H9 (cell line): ENCODE results near the gene SIGMAR1. TPM values are rescaled to one million over a fixed set of nuclear protein-coding genes. Genes with fewer than 3 reads are reported as not detected.

Experiments
- DNase-seq: peaks from one replicate; pipeline ENCODE4 v3.0.0-alpha.2; 2017
- H2AFZ ChIP-seq: one replicate; pipeline ENCODE4 v1.6.1; 2013; ENCODE audit warnings: mild to moderate bottlenecking, low read length, control low read depth, moderate library complexity
- H2AK5ac ChIP-seq: 2 replicates; pipeline ENCODE4 v1.6.1; 2013; ENCODE audit warnings: low read length, control low read depth, mixed read lengths; ENCODE audit not compliant: insufficient read length
- H2BK120ac ChIP-seq: one replicate; pipeline ENCODE4 v1.6.1; 2013; ENCODE audit warnings: low read depth, mild to moderate bottlenecking, low read length, control low read depth, inconsistent platforms; ENCODE audit not compliant: poor library complexity, severe bottlenecking
- H2BK12ac ChIP-seq: 2 replicates; pipeline ENCODE4 v1.6.1; 2013; ENCODE audit warnings: low read length, control low read depth, mixed read lengths, low read depth; ENCODE audit not compliant: insufficient read length
- H2BK15ac ChIP-seq: 2 replicates; pipeline ENCODE4 v1.6.1; 2013; ENCODE audit warnings: low read depth, low read length, control low read depth
- H2BK20ac ChIP-seq: one replicate; pipeline ENCODE4 v1.6.1; 2013; ENCODE audit warnings: low read depth, mild to moderate bottlenecking, low read length, control low read depth, inconsistent platforms; ENCODE audit not compliant: poor library complexity, severe bottlenecking
- H2BK5ac ChIP-seq: 2 replicates; pipeline ENCODE4 v1.6.1; 2013; ENCODE audit warnings: low read length, control low read depth, mixed read lengths; ENCODE audit not compliant: insufficient read length
- H3K14ac ChIP-seq: 2 replicates; pipeline ENCODE4 v1.6.1; 2013; ENCODE audit warnings: low read length, control low read depth; ENCODE audit not compliant: insufficient read depth
- H3K18ac ChIP-seq: 2 replicates; pipeline ENCODE4 v1.6.1; 2013; ENCODE audit warnings: low read depth, mild to moderate bottlenecking, mixed read lengths, low read length, control low read depth; ENCODE audit not compliant: insufficient read length
- H3K23ac ChIP-seq: 2 replicates; pipeline ENCODE4 v1.6.1; 2013; ENCODE audit warnings: low read length, control low read depth, mixed read lengths, low read depth; ENCODE audit not compliant: insufficient read length
- H3K23me2 ChIP-seq: 2 replicates; pipeline ENCODE4 v1.6.1; 2013; ENCODE audit warnings: low read depth, mild to moderate bottlenecking, mixed read lengths, low read length, control low read depth; ENCODE audit not compliant: insufficient read length, poor library complexity, severe bottlenecking
- H3K27ac ChIP-seq: 2 replicates; pipeline ENCODE4 v1.5.1; 2013; ENCODE audit warnings: low read length, control low read depth, mixed read lengths, low read depth; ENCODE audit not compliant: insufficient read length
- H3K27me3 ChIP-seq: 2 replicates; pipeline ENCODE4 v1.6.1; 2013; ENCODE audit warnings: low read length, control low read depth, inconsistent platforms; ENCODE audit not compliant: insufficient read depth
- H3K4ac ChIP-seq: 2 replicates; pipeline ENCODE4 v1.6.1; 2013; ENCODE audit warnings: low read depth, mild to moderate bottlenecking, control low read depth, inconsistent platforms, low read length, moderate library complexity
- H3K4me1 ChIP-seq: 2 replicates; pipeline ENCODE4 v1.6.1; 2013; ENCODE audit warnings: low read length, control low read depth, inconsistent platforms; ENCODE audit not compliant: insufficient read depth
- H3K4me2 ChIP-seq: 2 replicates; pipeline ENCODE4 v1.6.1; 2013; ENCODE audit warnings: low read length, control low read depth, mixed read lengths; ENCODE audit not compliant: insufficient read length, insufficient read depth
- H3K56ac ChIP-seq: 2 replicates; pipeline ENCODE4 v1.6.1; 2013; ENCODE audit warnings: low read depth, mild to moderate bottlenecking, mixed read lengths, low read length, control low read depth; ENCODE audit not compliant: insufficient read length
- H3K79me1 ChIP-seq: 2 replicates; pipeline ENCODE4 v1.6.1; 2013; ENCODE audit warnings: low read depth, mild to moderate bottlenecking, moderate library complexity, low read length, control low read depth, inconsistent platforms; ENCODE audit not compliant: insufficient read depth, poor library complexity, severe bottlenecking
- H3K79me2 ChIP-seq: 2 replicates; pipeline ENCODE4 v1.6.1; 2013; ENCODE audit warnings: low read length, control low read depth, inconsistent platforms; ENCODE audit not compliant: insufficient read depth
- H3K9ac ChIP-seq: 2 replicates; pipeline ENCODE4 v1.6.1; 2013; ENCODE audit warnings: low read length, control low read depth, mixed read lengths; ENCODE audit not compliant: insufficient read length; ENCODE audit errors: extremely low read depth
- H3K9me3 ChIP-seq: one replicate; pipeline ENCODE4 v1.6.1; 2013; ENCODE audit warnings: low read depth, low read length, inconsistent platforms; ENCODE audit not compliant: control insufficient read depth
- H3T11ph ChIP-seq: one replicate; pipeline ENCODE4 v1.6.1; 2013; ENCODE audit warnings: mild to moderate bottlenecking, low read length, control low read depth, inconsistent platforms
- H4K20me1 ChIP-seq: one replicate; pipeline ENCODE4 v1.6.1; 2013; ENCODE audit not compliant: control insufficient read depth, insufficient read length, insufficient read depth
- H4K5ac ChIP-seq: 2 replicates; pipeline ENCODE4 v1.6.1; 2013; ENCODE audit warnings: low read depth, mild to moderate bottlenecking, mixed read lengths, low read length, control low read depth; ENCODE audit not compliant: insufficient read length
- H4K8ac ChIP-seq: replicated peaks from 2 replicates; pipeline ENCODE4 v1.6.1; 2013; ENCODE audit warnings: low read length, control low read depth, mixed read lengths, low read depth; ENCODE audit not compliant: insufficient read length
- H4K91ac ChIP-seq: 2 replicates; pipeline ENCODE4 v1.6.1; 2013; ENCODE audit warnings: low read depth, mild to moderate bottlenecking, moderate library complexity, mixed read lengths, low read length, control low read depth; ENCODE audit not compliant: insufficient read length
- H3K27ac Mint-ChIP-seq, 3 experiments: 2 replicates in 2 of 3; 3 replicates in 1 of 3; pipeline ENCODE4 v1.8.0; 2020 to 2021; ENCODE audit warnings: mixed read lengths in 3 of 3, mild to moderate bottlenecking in 1 of 3, moderate library complexity in 1 of 3
- H3K27me3 Mint-ChIP-seq: 2 replicates; pipeline ENCODE4 v1.8.0; 2021; ENCODE audit warnings: low read depth, mild to moderate bottlenecking, moderate library complexity, mixed read lengths
- H3K36me3 Mint-ChIP-seq, 3 experiments: 2 replicates in 2 of 3; 3 replicates in 1 of 3; pipeline ENCODE4 v1.8.0; 2020 to 2021; ENCODE audit warnings: low read depth in 3 of 3, mixed read lengths in 3 of 3; ENCODE audit not compliant: insufficient read depth in 1 of 3
- H3K4me1 Mint-ChIP-seq, 2 experiments: 2 replicates each; pipeline ENCODE4 v1.8.0; 2020; ENCODE audit warnings: mixed read lengths in 2 of 2
- H3K4me3 Mint-ChIP-seq, 2 experiments: 2 replicates in 1 of 2; 3 replicates in 1 of 2; pipeline ENCODE4 v1.8.0; 2020 to 2021; ENCODE audit warnings: mild to moderate bottlenecking in 2 of 2, mixed read lengths in 2 of 2, moderate library complexity in 1 of 2
- H3K9me3 Mint-ChIP-seq, 2 experiments: 2 replicates in 1 of 2; 3 replicates in 1 of 2; pipeline ENCODE4 v1.8.0; 2020; ENCODE audit warnings: mild to moderate bottlenecking in 2 of 2, mixed read lengths in 2 of 2, moderate library complexity in 1 of 2
- WGBS: extraction: QIAGEN DNeasy Blood & Tissue Kit; methylation state at CpG from one replicate; pipeline ENCODE4 v1.1.7; 2013; ENCODE audit warnings: missing lambda C conversion rate, low lambda C conversion rate, mixed read lengths; ENCODE audit not compliant: insufficient read length; ENCODE audit errors: extremely low coverage; 5-methylcytosine and 5-hydroxymethylcytosine counted together
- total RNA-seq: library from RNA; stranded (reverse); gene quantifications from 2 replicates; pipeline ENCODE4 v1.2.1, GENCODE V29; 2021
- TF ChIP-seq, protein P1 (sequence below): fragments of 200-600 bp; sonication (generic); conservative IDR thresholded peaks from 3 replicates; pipeline ENCODE4 v1.8.0; 2021; ENCODE audit warnings: antibody characterized with exemption, mild to moderate bottlenecking

The SIGMAR1 gene
- total RNA-seq, 1 experiment from 2014 or later, result 68.3 TPM

DNA sequence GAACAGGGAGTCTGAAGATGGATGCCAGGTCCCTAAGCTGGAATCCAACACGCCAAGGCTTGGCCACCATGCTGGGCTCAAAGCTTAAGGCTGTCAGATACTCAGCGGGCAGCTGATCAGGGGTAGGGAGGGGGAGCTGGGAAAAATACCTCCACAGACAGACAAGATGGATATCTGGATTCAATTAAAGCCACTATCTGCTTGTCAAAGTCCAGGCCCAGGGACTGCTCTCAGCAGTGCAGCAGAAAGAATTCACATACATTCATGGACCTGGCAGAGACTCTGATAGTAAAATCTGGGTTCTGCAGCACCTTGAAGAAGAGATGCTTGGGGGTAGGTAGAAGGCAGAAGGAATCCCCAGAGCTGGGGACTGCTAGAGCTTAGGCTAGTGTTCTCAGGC lies 22.5 kb downstream of the SIGMAR1 start:
- Histone ChIP-seq H2BK12ac (no peak overlapping the region), H4K5ac (no peak overlapping the region), H3K23ac (no peak overlapping the region), H3K14ac (no peak overlapping the region), H3K18ac (no peak overlapping the region), H4K91ac (no peak overlapping the region), H3K56ac (no peak overlapping the region), H3K4me2 (no peak overlapping the region), H2AK5ac (no peak overlapping the region), H2BK5ac (no peak overlapping the region), H3T11ph (no peak overlapping the region), H3K4me1 (peaks cover 3% of the 10 kb centered on the region; the same call in 1 of the 2 replicates), H3K27me3 (no peaks in the 10 kb centered on the region), H3K9me3 (no peaks in the 10 kb centered on the region), H3K23me2 (peaks cover 18% of the 10 kb centered on the region), H3K79me2 (no peaks in the 10 kb centered on the region), H3K79me1 (no peaks in the 10 kb centered on the region), H4K8ac (no peak overlapping the region), H4K20me1 (no peaks in the 10 kb centered on the region), H2AFZ (no peak overlapping the region), H3K9ac (no peak overlapping the region), H2BK20ac (no peak overlapping the region), H3K4ac (no peak overlapping the region), H2BK15ac (no peak overlapping the region), H2BK120ac (no peak overlapping the region), H3K27ac (no peak overlapping the region)
- Mint-ChIP-seq H3K9me3 (no peaks in the 10 kb centered on the region), H3K27me3 (peaks cover 2% of the 10 kb centered on the region), H3K36me3 (0 out of 7 replicates have a peak, but pooled peaks cover 0 to 1% (median 0%) of the 10 kb centered on the region in 3 experiments), H3K27ac (no peak overlapping the region), H3K4me1 (peaks cover 15 to 27% of the 10 kb centered on the region in 2 experiments), H3K4me3 (no peak overlapping the region)
- WGBS, result no CpG with 5 or more reads among the region's 2 CpGs
- TF ChIP-seq, protein P1, sequence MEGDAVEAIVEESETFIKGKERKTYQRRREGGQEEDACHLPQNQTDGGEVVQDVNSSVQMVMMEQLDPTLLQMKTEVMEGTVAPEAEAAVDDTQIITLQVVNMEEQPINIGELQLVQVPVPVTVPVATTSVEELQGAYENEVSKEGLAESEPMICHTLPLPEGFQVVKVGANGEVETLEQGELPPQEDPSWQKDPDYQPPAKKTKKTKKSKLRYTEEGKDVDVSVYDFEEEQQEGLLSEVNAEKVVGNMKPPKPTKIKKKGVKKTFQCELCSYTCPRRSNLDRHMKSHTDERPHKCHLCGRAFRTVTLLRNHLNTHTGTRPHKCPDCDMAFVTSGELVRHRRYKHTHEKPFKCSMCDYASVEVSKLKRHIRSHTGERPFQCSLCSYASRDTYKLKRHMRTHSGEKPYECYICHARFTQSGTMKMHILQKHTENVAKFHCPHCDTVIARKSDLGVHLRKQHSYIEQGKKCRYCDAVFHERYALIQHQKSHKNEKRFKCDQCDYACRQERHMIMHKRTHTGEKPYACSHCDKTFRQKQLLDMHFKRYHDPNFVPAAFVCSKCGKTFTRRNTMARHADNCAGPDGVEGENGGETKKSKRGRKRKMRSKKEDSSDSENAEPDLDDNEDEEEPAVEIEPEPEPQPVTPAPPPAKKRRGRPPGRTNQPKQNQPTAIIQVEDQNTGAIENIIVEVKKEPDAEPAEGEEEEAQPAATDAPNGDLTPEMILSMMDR, result no peak
- no peak for DNase-seq
